ENCODE results near the gene MLXIP.

- TF ChIP-seq ZNF217 (CRISPR knock-in tag; IDR thresholded peaks at IDR 0.05) = no peak
- TF ChIP-seq CTCF (IDR thresholded peaks at IDR 0.05 in 2 of 3, conservative IDR thresholded peaks at IDR 0.05 in 1 of 3; ENCODE audit: insufficient read depth in 2 of 3, low read depth in 1 of 3, low read length in 3 of 3) = no peak
- no peak for TF ChIP-seq SMAD3 (CRISPR knock-in tag; conservative IDR thresholded peaks at IDR 0.05)
- no peak for TF ChIP-seq REST (IDR thresholded peaks at IDR 0.05; ENCODE audit: borderline replicate concordance)
- no peak for TF ChIP-seq REST (CRISPR knock-in tag; IDR thresholded peaks at IDR 0.05; ENCODE audit: low read depth)
- TF ChIP-seq ATF4 (CRISPR knock-in tag; IDR thresholded peaks at IDR 0.05) = no peak
- no peak for TF ChIP-seq ZFP36 (IDR thresholded peaks at IDR 0.05; ENCODE audit: low read depth, low read length, partially characterized antibody)
- TF ChIP-seq PPARD (CRISPR knock-in tag; IDR thresholded peaks at IDR 0.05) = no peak
- no peak for TF ChIP-seq ZSCAN29 (IDR thresholded peaks at IDR 0.05)
- no peak for TF ChIP-seq ZNF274 (IDR thresholded peaks at IDR 0.05; ENCODE audit: borderline replicate concordance, low read depth, low read length)
- TF ChIP-seq HDAC8 (tag; IDR thresholded peaks at IDR 0.05) = no peak
- TF ChIP-seq POLR2A (conservative IDR thresholded peaks at IDR 0.05) = no peak
Measured at GRCh38 chr12:122129131-122129530, 50.6 kb downstream of the MLXIP start.

Data from K562 (cell line).